ENCODE measurements around the gene HOMER2. TPM values are rescaled to one million over a fixed set of nuclear protein-coding genes. Genes with fewer than 3 reads are reported as not detected.

HOMER2 gene
- polyA plus RNA-seq, 4 donors = 24.6 to 35.5 (median 29.7) TPM

- DNase-seq (ENCODE audit: low read depth in 4 of 4, low spot score in 2 of 4) = no peak
These were observed 18.9 kb downstream of the HOMER2 start for GRCh38 chr15:82933576-82933975.

GRCh38 chr15:82931221-82931620 is 21.3 kb downstream of the HOMER2 start:
- DNase-seq (ENCODE audit: low read depth in 4 of 4, low spot score in 2 of 4) = no peak

- no peak for DNase-seq (ENCODE audit: low read depth in 4 of 4, low spot score in 2 of 4)
These were observed 22.1 kb downstream of the HOMER2 start for GRCh38 chr15:82930461-82930860.

- DNase-seq (ENCODE audit: low read depth in 4 of 4, low spot score in 2 of 4) = no peak
These were observed 23.8 kb downstream of the HOMER2 start for GRCh38 chr15:82928711-82929110.

GRCh38 chr15:82923744-82924143 is 28.8 kb downstream of the HOMER2 start:
- DNase-seq (ENCODE audit: low read depth in 4 of 4, low spot score in 2 of 4) = no peak

GRCh38 chr15:82922737-82923136 is 29.8 kb downstream of the HOMER2 start:
- no peak for DNase-seq (ENCODE audit: low read depth in 4 of 4, low spot score in 2 of 4)

- DNase-seq (ENCODE audit: low read depth in 4 of 4, low spot score in 2 of 4) = no peak
These were observed 30.6 kb downstream of the HOMER2 start for GRCh38 chr15:82921939-82922338.

GRCh38 chr15:82921242-82921641 is 31.3 kb downstream of the HOMER2 start:
- DNase-seq (ENCODE audit: low read depth in 4 of 4, low spot score in 2 of 4) = no peak

- DNase-seq (ENCODE audit: low read depth in 4 of 4, low spot score in 2 of 4) = no peak
These were observed 33.2 kb downstream of the HOMER2 start for GRCh38 chr15:82919231-82919886.

GRCh38 chr15:82918607-82919230 is 33.8 kb downstream of the HOMER2 start:
- no peak for DNase-seq (ENCODE audit: low read depth in 4 of 4, low spot score in 2 of 4)

- DNase-seq (ENCODE audit: low read depth in 4 of 4, low spot score in 2 of 4) = no peak
These were observed 34.4 kb downstream of the HOMER2 start for GRCh38 chr15:82918162-82918561.

- DNase-seq (ENCODE audit: low read depth in 4 of 4, low spot score in 2 of 4) = no peak
These were observed 35.3 kb downstream of the HOMER2 start for GRCh38 chr15:82917249-82917648.

GRCh38 chr15:82916161-82916952 is 36.2 kb downstream of the HOMER2 start:
- DNase-seq (ENCODE audit: low read depth in 4 of 4, low spot score in 2 of 4) = no peak

- DNase-seq (ENCODE audit: low read depth in 4 of 4, low spot score in 2 of 4) = no peak
These were observed 38.1 kb downstream of the HOMER2 start for GRCh38 chr15:82914396-82914795.

- no peak for DNase-seq (ENCODE audit: low read depth in 4 of 4, low spot score in 2 of 4)
These were observed 41.1 kb downstream of the HOMER2 start for GRCh38 chr15:82911458-82911857.

- no peak for DNase-seq (ENCODE audit: low read depth in 4 of 4, low spot score in 2 of 4)
These were observed 41.8 kb downstream of the HOMER2 start for GRCh38 chr15:82910721-82911120.

GRCh38 chr15:82909080-82909815 is 43.3 kb downstream of the HOMER2 start:
- DNase-seq (ENCODE audit: low read depth in 4 of 4, low spot score in 2 of 4) = no peak

GRCh38 chr15:82907350-82907749 is 45.2 kb downstream of the HOMER2 start:
- DNase-seq (ENCODE audit: low read depth in 4 of 4, low spot score in 2 of 4) = no peak

- no peak for DNase-seq (ENCODE audit: low read depth in 4 of 4, low spot score in 2 of 4)
These were observed 47.9 kb downstream of the HOMER2 start for GRCh38 chr15:82904574-82904973.

GRCh38 chr15:82903511-82903910 is 49.0 kb downstream of the HOMER2 start:
- no peak for DNase-seq (ENCODE audit: low read depth in 4 of 4, low spot score in 2 of 4)
